Stimulated activated naive B cell treated with anti-CD40 and anti-IgM and Interleukin-4, amounts not matched to agents 10 μg/mL and 1 μg/mL and 100 μg/mL, for 72 hours (primary cell): ENCODE measurements around the gene RTKN.
"Not testable (repeated sequence)": the region's sequence is repeated elsewhere in the genome, so short reads cannot be mapped to it uniquely, and the experiment has no call there.

Experiments used
- ATAC-seq, 2 donors: fragments of 150-1000 bp; cut with Tn5 transposase; replicated peaks; 2 replicates each; pipeline ENCODE4 v1.10.0; 2021; ENCODE audit warnings: moderate library complexity in 1 of 2
- DNase-seq: peaks from one replicate; pipeline ENCODE4 v3.0.0; 2021
- H3K27ac Mint-ChIP-seq: one replicate; pipeline ENCODE4 v1.8.0; 2022; ENCODE audit warnings: mild to moderate bottlenecking, mixed read lengths
- H3K27me3 Mint-ChIP-seq, 2 donors: one replicate each; pipeline ENCODE4 v1.8.0; 2022; ENCODE audit warnings: mixed read lengths in 2 of 2
- H3K36me3 Mint-ChIP-seq, 2 donors: one replicate each; pipeline ENCODE4 v1.8.0; 2022; ENCODE audit warnings: mixed read lengths in 2 of 2, mild to moderate bottlenecking in 1 of 2
- H3K4me1 Mint-ChIP-seq, 2 donors: one replicate each; pipeline ENCODE4 v1.8.0; 2022; ENCODE audit warnings: mixed read lengths in 2 of 2, mild to moderate bottlenecking in 1 of 2
- H3K4me3 Mint-ChIP-seq, 2 donors: one replicate each; pipeline ENCODE4 v1.8.0; 2022; ENCODE audit warnings: mild to moderate bottlenecking in 2 of 2, mixed read lengths in 2 of 2, moderate library complexity in 1 of 2
- H3K9me3 Mint-ChIP-seq, 2 donors: one replicate each; pipeline ENCODE4 v1.8.0; 2022; ENCODE audit warnings: mixed read lengths in 2 of 2, mild to moderate bottlenecking in 1 of 2

Gene RTKN

GRCh38 chr2:74471332-74472065 is 29.8 kb upstream of the RTKN start:
- no peaks in the 10 kb centered on the region for H3K27me3 Mint-ChIP-seq
- H3K4me1 Mint-ChIP-seq: peaks cover 13 to 39% of the 10 kb centered on the region in 2 donors
- DNase-seq (no peak), ATAC-seq (peak; percentile 0 to 3)
- H3K36me3 Mint-ChIP-seq: peaks cover 24 to 37% of the 10 kb centered on the region in 2 donors
- H3K9me3 Mint-ChIP-seq: no peaks in the 10 kb centered on the region
- H3K4me3 Mint-ChIP-seq: peak overlapping the region; percentile 97 to 98
- peak overlapping the region; percentile 99 for H3K27ac Mint-ChIP-seq

- not testable (repeated sequence) for DNase-seq, H3K27me3 Mint-ChIP-seq, ATAC-seq, H3K9me3 Mint-ChIP-seq
- peaks cover 24 to 36% of the 10 kb centered on the region in 2 donors for H3K36me3 Mint-ChIP-seq
- peaks cover 13 to 39% of the 10 kb centered on the region in 2 donors for H3K4me1 Mint-ChIP-seq
- H3K4me3 Mint-ChIP-seq: peak overlapping the region in 1 of 2 donors; percentile 39
- H3K27ac Mint-ChIP-seq: peak overlapping the region; percentile 91
These were observed 29.0 kb upstream of the RTKN start for GRCh38 chr2:74470742-74471141.

- peak in 1 of 2 donors; percentile 6 for ATAC-seq
These were observed 22.7 kb upstream of the RTKN start for GRCh38 chr2:74464406-74464805.

GRCh38 chr2:74462786-74463105 is 21.0 kb upstream of the RTKN start:
- H3K9me3 Mint-ChIP-seq: no peaks in the 10 kb centered on the region
- peaks cover 22 to 49% of the 10 kb centered on the region in 2 donors for H3K4me1 Mint-ChIP-seq
- no peak for ATAC-seq
- no peak overlapping the region for H3K4me3 Mint-ChIP-seq
- no peaks in the 10 kb centered on the region for H3K27me3 Mint-ChIP-seq
- DNase-seq: no peak
- peaks cover 16 to 32% of the 10 kb centered on the region in 2 donors for H3K36me3 Mint-ChIP-seq
- peak overlapping the region; percentile 60 for H3K27ac Mint-ChIP-seq

More at GRCh38 chr2:74464406-74464805, 22.7 kb upstream of the RTKN start:
- no peak for DNase-seq
- Mint-ChIP-seq H3K27ac (peak overlapping the region; percentile 90), H3K27me3 (no peaks in the 10 kb centered on the region), H3K36me3 (peaks cover 16 to 32% of the 10 kb centered on the region in 2 donors), H3K4me3 (peak overlapping the region; percentile 95 to 100), H3K4me1 (peaks cover 16 to 41% of the 10 kb centered on the region in 2 donors), H3K9me3 (no peaks in the 10 kb centered on the region)

GRCh38 chr2:74462054-74462785 is 20.5 kb upstream of the RTKN start:
- peaks cover 17 to 33% of the 10 kb centered on the region in 2 donors for H3K36me3 Mint-ChIP-seq
- H3K4me1 Mint-ChIP-seq: peaks cover 23 to 51% of the 10 kb centered on the region in 2 donors

GRCh38 chr2:74461187-74462053 is 19.7 kb upstream of the RTKN start:
- Mint-ChIP-seq H3K4me3 (no peak overlapping the region), H3K27ac (peak overlapping the region; percentile 73), H3K4me1 (peaks cover 28 to 59% of the 10 kb centered on the region in 2 donors), H3K36me3 (peaks cover 18 to 41% of the 10 kb centered on the region in 2 donors), H3K9me3 (no peaks in the 10 kb centered on the region), H3K27me3 (no peaks in the 10 kb centered on the region)
- DNase-seq (no peak), ATAC-seq (no peak)

More at GRCh38 chr2:74462054-74462785, 20.5 kb upstream of the RTKN start:
- no peak overlapping the region for H3K4me3 Mint-ChIP-seq
- no peak for ATAC-seq
- no peak for DNase-seq
- H3K9me3 Mint-ChIP-seq: no peaks in the 10 kb centered on the region
- no peaks in the 10 kb centered on the region for H3K27me3 Mint-ChIP-seq
- peak overlapping the region; percentile 73 for H3K27ac Mint-ChIP-seq

GRCh38 chr2:74460187-74460586 is 18.4 kb upstream of the RTKN start:
- H3K27me3 Mint-ChIP-seq, DNase-seq, H3K9me3 Mint-ChIP-seq, ATAC-seq: not testable (repeated sequence)
- Mint-ChIP-seq H3K4me3 (peak overlapping the region; percentile 84 to 94), H3K27ac (peak overlapping the region; percentile 39), H3K4me1 (peaks cover 39 to 71% of the 10 kb centered on the region in 2 donors), H3K36me3 (peaks cover 23 to 52% of the 10 kb centered on the region in 2 donors)

GRCh38 chr2:74459503-74460118 is 17.9 kb upstream of the RTKN start:
- H3K36me3 Mint-ChIP-seq: peaks cover 25 to 55% of the 10 kb centered on the region in 2 donors
- H3K4me1 Mint-ChIP-seq: peaks cover 41 to 74% of the 10 kb centered on the region in 2 donors
- H3K9me3 Mint-ChIP-seq, DNase-seq, H3K27me3 Mint-ChIP-seq, ATAC-seq: not testable (repeated sequence)
- H3K27ac Mint-ChIP-seq: peak overlapping the region; percentile 39
- peak overlapping the region; percentile 84 to 94 for H3K4me3 Mint-ChIP-seq

- Mint-ChIP-seq H3K4me1 (peaks cover 45 to 69% of the 10 kb centered on the region in 2 donors), H3K36me3 (peaks cover 25 to 55% of the 10 kb centered on the region in 2 donors)
These were observed 17.2 kb upstream of the RTKN start for GRCh38 chr2:74458938-74459363.

GRCh38 chr2:74458132-74458937 is 16.6 kb upstream of the RTKN start, which contains the start of gene WBP1:
Gene WBP1 (plus strand): TSS chr2:74458438. CDS start chr2:74458603, 165 bp downstream.
- Mint-ChIP-seq H3K4me1 (peaks cover 44 to 63% of the 10 kb centered on the region in 2 donors), H3K27me3 (no peaks in the 10 kb centered on the region), H3K4me3 (peak within 1 kb of the TSS; percentile 84 to 94), H3K9me3 (no peaks in the 10 kb centered on the region), H3K36me3 (peaks cover 25 to 55% of the 10 kb centered on the region in 2 donors), H3K27ac (peak within 1 kb of the TSS; percentile 100)
- ATAC-seq: peak; percentile 84 to 87
- peak; percentile 100 for DNase-seq

More at GRCh38 chr2:74458938-74459363, 17.2 kb upstream of the RTKN start:
- no peaks in the 10 kb centered on the region for H3K27me3 Mint-ChIP-seq
- DNase-seq: no peak
- H3K9me3 Mint-ChIP-seq: no peaks in the 10 kb centered on the region
- peak overlapping the region; percentile 84 to 94 for H3K4me3 Mint-ChIP-seq
- ATAC-seq: no peak
- peak overlapping the region; percentile 100 for H3K27ac Mint-ChIP-seq

GRCh38 chr2:74457549-74458131 is 15.9 kb upstream of the RTKN start:
- peak; percentile 52 to 56 for ATAC-seq

GRCh38 chr2:74457129-74457548 is 15.4 kb upstream of the RTKN start:
- DNase-seq (no peak), ATAC-seq (no peak)
- Mint-ChIP-seq H3K36me3 (peaks cover 18 to 44% of the 10 kb centered on the region in 2 donors), H3K27me3 (no peaks in the 10 kb centered on the region), H3K9me3 (no peaks in the 10 kb centered on the region), H3K27ac (peak overlapping the region; percentile 100), H3K4me3 (peak overlapping the region; percentile 84 to 94), H3K4me1 (peaks cover 40 to 54% of the 10 kb centered on the region in 2 donors)

More at GRCh38 chr2:74457549-74458131, 15.9 kb upstream of the RTKN start:
- Mint-ChIP-seq H3K36me3 (peaks cover 22 to 48% of the 10 kb centered on the region in 2 donors), H3K9me3 (no peaks in the 10 kb centered on the region), H3K27ac (peak overlapping the region; percentile 100), H3K4me3 (peak overlapping the region; percentile 84 to 94), H3K27me3 (no peaks in the 10 kb centered on the region), H3K4me1 (peaks cover 41 to 56% of the 10 kb centered on the region in 2 donors)
- peak; percentile 77 for DNase-seq
